ENCODE results near the gene ADAMTSL1.

ADAMTSL1 gene

DNA sequence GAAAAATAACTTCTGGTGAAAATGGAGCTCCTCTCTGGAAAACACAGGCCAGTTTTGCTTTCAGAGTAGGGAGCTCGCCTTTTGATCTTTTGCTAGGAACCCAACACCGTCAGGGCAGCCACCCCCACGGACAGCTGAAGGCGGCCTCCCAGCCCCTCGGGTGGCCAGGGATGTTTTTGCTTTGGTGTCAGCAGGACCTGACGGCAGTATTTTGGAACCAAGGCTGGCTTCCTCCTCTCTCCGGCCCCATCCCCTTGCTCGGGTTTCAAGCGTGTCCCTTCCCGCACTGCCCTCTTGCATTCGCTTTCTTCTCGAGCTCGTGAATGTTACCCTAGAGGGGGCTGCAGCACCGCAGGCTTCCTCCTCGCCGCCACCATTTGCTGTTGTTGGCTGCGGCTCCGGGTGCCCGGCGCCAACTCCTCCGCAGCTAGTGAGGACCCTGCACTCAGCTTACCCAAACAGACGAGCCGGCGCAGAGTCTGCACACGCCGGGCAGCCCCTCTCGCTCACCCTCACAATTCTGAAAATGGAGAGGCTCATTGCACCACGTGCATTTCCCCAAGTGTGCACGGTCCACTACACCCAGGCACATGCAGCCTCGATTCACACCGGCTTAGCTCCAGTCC lies 35.5 kb upstream of the ADAMTSL1 start:
- H3K27ac ChIP-seq, result peak overlapping the region; percentile 64 to 67
- DNase-seq (ENCODE audit: low spot score), result peak; percentile 73
- TF ChIP-seq, protein P1, sequence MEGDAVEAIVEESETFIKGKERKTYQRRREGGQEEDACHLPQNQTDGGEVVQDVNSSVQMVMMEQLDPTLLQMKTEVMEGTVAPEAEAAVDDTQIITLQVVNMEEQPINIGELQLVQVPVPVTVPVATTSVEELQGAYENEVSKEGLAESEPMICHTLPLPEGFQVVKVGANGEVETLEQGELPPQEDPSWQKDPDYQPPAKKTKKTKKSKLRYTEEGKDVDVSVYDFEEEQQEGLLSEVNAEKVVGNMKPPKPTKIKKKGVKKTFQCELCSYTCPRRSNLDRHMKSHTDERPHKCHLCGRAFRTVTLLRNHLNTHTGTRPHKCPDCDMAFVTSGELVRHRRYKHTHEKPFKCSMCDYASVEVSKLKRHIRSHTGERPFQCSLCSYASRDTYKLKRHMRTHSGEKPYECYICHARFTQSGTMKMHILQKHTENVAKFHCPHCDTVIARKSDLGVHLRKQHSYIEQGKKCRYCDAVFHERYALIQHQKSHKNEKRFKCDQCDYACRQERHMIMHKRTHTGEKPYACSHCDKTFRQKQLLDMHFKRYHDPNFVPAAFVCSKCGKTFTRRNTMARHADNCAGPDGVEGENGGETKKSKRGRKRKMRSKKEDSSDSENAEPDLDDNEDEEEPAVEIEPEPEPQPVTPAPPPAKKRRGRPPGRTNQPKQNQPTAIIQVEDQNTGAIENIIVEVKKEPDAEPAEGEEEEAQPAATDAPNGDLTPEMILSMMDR (IDR thresholded peaks at IDR 0.05), result no peak
- H3K4me3 ChIP-seq, result peak overlapping the region; percentile 69

DNA sequence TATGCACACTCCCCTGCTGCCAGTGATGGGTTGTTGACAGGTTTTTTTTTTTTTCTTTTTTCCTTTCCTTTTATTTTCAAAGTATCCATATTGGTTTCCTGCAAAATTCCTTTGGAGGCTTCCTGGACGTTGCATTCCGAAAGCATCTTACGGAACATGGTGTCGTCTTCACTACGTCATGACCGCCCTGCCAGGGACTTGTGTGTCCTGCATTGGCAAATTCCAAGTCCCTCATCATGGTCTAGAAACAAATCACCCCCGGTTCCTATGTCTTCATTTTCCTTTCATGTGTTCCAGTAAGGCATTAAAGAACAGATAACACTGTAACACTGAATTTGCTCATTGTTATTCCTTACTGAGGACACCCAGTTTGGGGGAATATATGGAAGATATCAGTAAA lies 35.0 kb upstream of the ADAMTSL1 start:
- TF ChIP-seq, protein P1 (IDR thresholded peaks at IDR 0.05), result no peak
- no peak for DNase-seq (ENCODE audit: low spot score)
- peak overlapping the region; percentile 69 for H3K4me3 ChIP-seq
- no peak overlapping the region for H3K27ac ChIP-seq

DNA sequence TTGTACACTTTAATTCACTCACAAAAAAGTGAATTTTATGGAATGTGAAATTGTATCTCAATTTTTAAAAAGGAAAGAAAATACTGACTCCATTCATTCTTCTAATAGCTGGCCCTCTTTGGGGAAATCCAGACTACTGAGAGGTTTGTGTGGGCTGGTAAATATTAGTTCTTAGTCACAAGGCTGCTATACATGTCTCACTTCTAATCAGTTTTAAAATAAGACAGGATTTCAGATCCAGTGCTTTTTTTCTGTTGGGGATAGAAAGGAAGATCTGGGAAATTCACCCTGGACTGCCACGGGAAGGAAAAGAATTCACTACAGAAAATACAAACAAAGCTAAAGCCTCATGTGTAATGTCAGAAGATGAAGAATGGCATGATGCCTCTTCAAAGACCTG lies 32.7 kb upstream of the ADAMTSL1 start:
- Histone ChIP-seq H3K27ac (no peak overlapping the region), H3K4me3 (no peak overlapping the region)
- TF ChIP-seq, protein P1 (IDR thresholded peaks at IDR 0.05), result no peak
- DNase-seq (ENCODE audit: low spot score), result no peak

DNA sequence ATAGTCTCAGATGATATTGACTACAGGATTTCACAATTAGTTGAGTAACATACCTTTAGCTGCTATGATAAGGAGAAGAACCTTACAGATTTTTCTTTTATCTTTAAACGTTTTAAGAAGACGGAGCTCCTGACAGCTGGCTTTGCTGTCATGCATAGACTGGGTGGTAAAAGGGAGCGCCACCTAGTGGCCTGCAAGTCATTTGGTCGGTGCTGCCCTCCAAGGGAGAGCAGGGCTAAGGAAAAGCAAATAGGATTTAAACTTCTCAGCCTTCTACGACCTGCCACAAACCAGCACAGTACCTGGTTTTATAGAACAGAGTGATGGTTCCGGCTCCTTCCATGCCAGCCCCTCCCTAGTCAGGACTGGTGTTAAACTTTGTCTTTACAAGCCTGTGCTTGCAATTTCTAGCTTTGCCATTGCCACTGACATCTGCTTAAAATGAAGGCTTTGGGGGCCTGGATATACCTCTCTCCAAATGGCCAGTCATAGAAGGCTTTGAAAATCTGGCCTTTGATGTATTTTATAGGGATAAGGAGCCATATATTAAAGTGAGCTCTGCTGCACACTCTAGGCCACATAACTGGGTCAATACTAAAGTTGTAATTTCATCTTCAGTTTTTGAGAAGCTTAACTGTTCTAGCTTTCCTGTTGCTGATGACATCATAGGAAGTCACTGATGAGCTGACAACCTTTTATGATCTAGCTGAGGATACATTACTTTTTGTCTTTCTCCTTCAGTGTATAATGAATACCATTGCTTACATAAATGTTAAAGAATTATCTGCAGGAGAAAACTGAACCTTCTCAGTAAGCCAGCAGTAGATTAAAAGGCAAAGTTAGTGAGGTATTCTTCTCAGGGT lies 31.1 kb upstream of the ADAMTSL1 start:
- TF ChIP-seq, protein P1 (IDR thresholded peaks at IDR 0.05), result peak; percentile 72
- DNase-seq (ENCODE audit: low spot score), result peak; percentile 80
- Histone ChIP-seq H3K27ac (no peak overlapping the region), H3K4me3 (no peak overlapping the region)

DNA sequence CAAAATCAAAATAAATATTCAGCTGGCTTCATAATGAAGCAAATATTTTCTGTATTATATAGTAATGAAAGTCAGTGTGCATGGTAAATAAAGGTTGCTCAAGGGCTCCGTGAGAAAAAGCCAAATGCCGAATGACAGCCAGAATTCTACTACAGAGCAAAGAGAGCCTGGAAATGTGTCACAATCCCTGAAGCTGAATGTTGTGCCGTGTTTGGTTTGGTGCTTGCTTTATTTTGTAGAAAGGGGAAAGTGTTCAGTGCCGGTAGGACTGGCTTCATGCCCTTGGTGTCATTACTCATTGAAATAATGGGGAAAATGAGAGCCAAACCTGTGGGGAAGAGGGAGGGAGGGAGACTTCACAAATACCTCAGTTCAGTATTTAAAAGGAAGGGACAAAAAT lies 26.8 kb upstream of the ADAMTSL1 start:
- Histone ChIP-seq H3K27ac (peak overlapping the region in 1 of 2 donors; percentile 11), H3K4me3 (no peak overlapping the region)
- DNase-seq (ENCODE audit: low spot score), result no peak
- TF ChIP-seq, protein P1 (IDR thresholded peaks at IDR 0.05), result no peak

DNA sequence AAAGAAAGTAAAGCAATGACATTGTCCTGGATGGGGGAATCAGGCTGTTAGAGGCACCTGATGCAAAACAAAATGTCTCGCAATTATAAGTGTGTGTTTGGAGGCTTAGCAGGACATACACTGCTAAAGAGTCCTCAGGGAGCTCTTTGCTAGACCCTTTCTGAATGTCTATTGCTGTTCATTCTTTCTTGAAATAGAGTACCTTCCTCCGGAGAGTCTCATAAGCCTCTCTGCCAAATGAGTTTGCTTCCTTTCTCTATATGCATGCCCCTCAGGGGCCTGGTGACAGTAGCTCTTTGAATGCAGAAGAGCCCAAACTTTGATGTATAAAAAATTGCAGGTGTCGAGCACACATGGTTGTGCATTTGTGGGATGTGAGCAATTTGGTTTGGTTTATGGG lies 26.4 kb upstream of the ADAMTSL1 start:
- TF ChIP-seq, protein P1 (IDR thresholded peaks at IDR 0.05), result no peak
- Histone ChIP-seq H3K4me3 (no peak overlapping the region), H3K27ac (peak overlapping the region in 1 of 2 donors; percentile 11)
- DNase-seq (ENCODE audit: low spot score), result no peak

All from coronary artery (tissue), 2 donors.